Adrenal gland (tissue), 5 donors: Measurements from ENCODE around the gene CD274.

Experiments
- CTCF ChIP-seq, 6 experiments: fragments of 450-650 bp in 4 of 6; fragments of 200-600 bp in 2 of 6; sonication (generic) in 1 of 6; IDR thresholded peaks; 1 replicate in 5 of 6; 2 replicates in 1 of 6; pipeline versions ENCODE4 v1.5.1 to v1.8.0; 2016 to 2021; ENCODE audit warnings: antibody characterized with exemption in 6 of 6, mild to moderate bottlenecking in 2 of 6, moderate library complexity in 1 of 6
- POLR2A ChIP-seq, 2 donors: fragments of 450-650 bp; IDR thresholded peaks; one replicate each; pipeline ENCODE4 v1.6.1; 2017; ENCODE audit warnings: antibody characterized with exemption in 2 of 2, mild to moderate bottlenecking in 2 of 2, moderate library complexity in 1 of 2
- donor health status: DM: no; HTN: no; CAD: no.

GRCh38 chr9:5478206-5478605 lies 27.9 kb downstream of the CD274 start:
- TF ChIP-seq CTCF (IDR thresholded peaks at IDR 0.05) (no peak), POLR2A (IDR thresholded peaks at IDR 0.05) (no peak)
